HG02870 (cell line): ENCODE measurements around the gene TRIM40.
"Not testable (repeated sequence)": the region's sequence is repeated elsewhere in the genome, so short reads cannot be mapped to it uniquely, and the experiment has no call there.

Experiments used
- ATAC-seq: cut with Tn5 transposase; IDR thresholded peaks from one replicate; pipeline ENCODE4 v1.9.1; 2021; ENCODE audit warnings: mild to moderate bottlenecking, moderate library complexity; ENCODE audit not compliant: unreplicated experiment

The TRIM40 gene

GRCh38 chr6:30162265-30163089 is 26.5 kb downstream of the TRIM40 start:
- no peak for ATAC-seq

DNA sequence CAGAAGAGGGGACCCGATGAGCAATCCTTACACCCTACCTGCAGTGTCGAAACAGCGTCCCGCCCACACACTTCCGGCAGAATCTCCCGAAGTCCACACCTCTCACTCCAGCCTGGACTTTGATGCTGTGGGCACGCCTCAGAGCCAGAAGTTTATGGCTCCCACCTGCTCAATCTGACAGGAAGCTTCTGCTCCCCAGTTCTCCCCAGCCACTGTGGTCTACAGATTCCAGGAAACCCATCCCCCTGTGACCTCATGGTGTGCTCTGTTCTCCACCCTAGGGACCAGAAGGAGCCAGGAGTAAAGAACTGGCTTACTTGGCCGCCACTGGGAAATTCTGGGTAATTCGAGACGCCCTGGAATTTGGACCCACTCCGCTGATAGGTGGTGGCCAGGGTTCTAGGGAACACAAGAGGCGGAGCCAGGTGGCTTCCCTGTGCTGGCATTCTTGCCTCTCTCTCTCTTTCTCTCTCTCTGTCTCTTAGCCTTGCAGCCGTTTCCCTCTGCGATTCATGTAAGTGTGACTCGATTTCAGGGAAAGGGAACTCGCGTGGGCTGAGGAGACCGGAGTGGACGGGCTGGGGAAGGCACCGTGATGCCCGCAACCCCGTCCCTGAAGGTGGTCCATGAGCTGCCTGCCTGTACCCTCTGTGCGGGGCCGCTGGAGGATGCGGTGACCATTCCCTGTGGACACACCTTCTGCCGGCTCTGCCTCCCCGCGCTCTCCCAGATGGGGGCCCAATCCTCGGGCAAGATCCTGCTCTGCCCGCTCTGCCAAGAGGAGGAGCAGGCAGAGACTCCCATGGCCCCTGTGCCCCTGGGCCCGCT is 27.4 kb downstream of the TRIM40 start, which contains the start of gene TRIM15:
Gene TRIM15 (plus strand): TSS at position 457 of the 828 bp plus-strand sequence. CDS start 139 bp downstream, at position 596.
- ATAC-seq: no peak

- ATAC-seq: no peak
These were observed 28.1 kb downstream of the TRIM40 start for GRCh38 chr6:30163918-30164654.

GRCh38 chr6:30164714-30165113 is 28.8 kb downstream of the TRIM40 start:
- no peak for ATAC-seq

DNA sequence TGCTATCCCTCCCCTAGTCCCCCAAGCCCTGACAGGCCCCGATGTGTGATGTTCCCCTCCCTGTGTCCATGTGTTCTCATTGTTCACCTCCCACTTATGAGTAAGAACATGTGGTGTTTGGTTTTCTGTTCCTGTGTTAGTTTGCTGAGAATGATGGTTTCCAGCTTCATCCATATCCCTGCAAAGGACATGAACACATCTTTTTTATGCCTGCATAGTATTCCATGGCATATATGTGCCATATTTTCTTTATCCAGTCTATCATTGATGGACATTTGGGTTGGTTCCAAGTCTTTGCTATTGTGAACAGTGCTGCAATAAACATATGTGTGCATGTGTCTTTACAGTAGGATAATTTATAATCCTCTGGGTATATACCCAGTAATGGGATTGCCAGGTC is 29.3 kb downstream of the TRIM40 start:
- not testable (repeated sequence) for ATAC-seq

- no peak for ATAC-seq
These were observed 31.2 kb downstream of the TRIM40 start for GRCh38 chr6:30167101-30167500.

DNA sequence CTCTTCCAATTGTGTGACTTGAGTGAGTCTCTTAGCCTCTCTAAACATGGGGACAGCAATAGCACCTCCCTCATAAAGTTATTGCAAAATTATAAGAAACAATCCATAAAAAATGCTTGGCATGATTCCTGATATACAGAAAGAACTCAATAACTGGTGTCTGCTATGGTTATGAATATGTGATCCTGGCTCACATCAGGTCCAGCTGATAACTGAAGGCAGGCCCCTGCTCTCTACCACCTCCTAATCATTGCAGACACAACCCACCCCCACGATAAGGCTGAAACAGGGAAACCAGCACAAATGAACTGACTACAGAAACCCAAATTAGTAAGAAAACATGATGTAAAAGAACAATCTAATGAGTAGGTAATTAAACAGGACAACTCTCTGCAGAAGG is 32.8 kb downstream of the TRIM40 start:
- ATAC-seq: no peak

DNA sequence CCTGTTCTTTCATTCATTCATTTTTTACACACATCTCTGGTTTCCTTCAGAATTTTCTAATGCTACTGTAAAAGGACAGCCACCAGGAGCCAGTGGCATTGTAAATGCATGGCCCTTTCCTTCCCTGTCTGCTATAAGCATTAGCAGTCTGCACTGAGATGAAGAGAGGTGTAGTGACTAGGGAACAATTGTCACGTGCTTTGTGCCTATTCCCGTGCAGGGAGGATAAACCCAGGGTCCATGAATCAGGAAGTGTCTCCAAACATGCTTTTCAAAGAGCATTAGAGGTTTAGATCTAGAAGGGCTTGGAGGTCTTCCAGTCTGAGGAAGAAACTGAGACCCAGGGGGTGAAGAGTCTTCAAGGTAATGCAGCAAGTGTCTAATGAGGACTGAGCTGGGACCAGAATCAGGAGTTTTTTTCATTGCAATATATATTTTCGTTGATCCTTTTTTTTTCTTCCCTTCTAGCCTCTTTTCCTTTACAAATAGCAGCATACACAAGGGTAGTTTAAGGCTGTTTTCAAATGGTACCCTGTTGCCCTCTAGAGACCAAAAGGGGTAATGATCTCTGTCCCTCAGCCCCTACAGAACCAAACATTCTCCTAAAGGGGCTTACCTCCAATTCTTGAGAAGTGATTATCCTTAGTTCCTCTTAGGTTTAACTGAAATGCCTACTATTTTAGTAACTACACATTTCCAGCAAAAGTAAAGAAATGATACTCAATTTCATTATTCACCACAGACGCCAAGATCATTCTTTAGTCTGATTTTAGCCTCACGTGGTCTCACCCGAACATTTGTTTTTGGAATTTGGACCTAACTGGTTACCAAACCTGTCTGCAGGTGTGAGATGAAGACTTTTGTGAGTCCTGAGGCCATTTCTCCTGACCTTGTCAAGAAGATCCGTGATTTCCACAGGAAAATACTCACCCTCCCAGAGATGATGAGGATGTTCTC is 34.0 kb downstream of the TRIM40 start:
- no peak for ATAC-seq

DNA sequence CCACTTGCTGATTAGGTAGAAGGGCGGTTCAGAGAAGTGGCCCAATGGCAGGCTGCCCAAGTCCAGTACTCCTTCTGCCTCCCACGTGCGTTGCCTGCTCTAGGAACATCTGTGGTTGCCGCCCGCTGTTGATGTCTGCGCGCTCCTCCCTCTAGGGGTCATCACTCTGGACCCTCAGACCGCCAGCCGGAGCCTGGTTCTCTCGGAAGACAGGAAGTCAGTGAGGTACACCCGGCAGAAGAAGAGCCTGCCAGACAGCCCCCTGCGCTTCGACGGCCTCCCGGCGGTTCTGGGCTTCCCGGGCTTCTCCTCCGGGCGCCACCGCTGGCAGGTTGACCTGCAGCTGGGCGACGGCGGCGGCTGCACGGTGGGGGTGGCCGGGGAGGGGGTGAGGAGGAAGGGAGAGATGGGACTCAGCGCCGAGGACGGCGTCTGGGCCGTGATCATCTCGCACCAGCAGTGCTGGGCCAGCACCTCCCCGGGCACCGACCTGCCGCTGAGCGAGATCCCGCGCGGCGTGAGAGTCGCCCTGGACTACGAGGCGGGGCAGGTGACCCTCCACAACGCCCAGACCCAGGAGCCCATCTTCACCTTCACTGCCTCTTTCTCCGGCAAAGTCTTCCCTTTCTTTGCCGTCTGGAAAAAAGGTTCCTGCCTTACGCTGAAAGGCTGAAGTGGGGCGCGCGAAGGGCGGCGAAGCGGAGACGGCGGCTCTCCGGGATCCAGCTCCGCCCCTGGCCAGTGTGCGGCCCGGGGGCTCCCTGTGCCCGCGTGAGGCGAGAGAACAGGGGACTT is 35.9 kb downstream of the TRIM40 start:
- ATAC-seq: no peak

GRCh38 chr6:30172681-30173080 is 36.7 kb downstream of the TRIM40 start:
- no peak for ATAC-seq

DNA sequence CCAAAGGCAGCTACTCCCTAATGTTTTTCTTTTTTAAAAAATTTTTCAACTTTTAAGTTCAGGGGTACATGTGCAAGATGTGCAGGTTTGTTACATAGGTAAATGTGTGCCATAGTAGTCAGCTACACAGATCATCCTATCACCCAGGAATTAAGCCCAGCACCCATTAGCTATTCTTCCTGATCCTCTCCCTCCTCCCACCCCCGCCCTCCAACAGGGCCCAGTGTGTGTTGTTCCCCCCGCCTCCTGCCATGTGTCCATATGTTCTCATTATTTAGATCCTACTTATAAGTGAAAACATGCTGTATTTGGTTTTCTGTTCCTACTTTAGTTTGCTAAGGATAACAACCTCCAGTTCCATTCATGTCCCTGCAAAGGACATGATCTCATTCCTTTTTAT is 39.8 kb downstream of the TRIM40 start:
- no peak for ATAC-seq

DNA sequence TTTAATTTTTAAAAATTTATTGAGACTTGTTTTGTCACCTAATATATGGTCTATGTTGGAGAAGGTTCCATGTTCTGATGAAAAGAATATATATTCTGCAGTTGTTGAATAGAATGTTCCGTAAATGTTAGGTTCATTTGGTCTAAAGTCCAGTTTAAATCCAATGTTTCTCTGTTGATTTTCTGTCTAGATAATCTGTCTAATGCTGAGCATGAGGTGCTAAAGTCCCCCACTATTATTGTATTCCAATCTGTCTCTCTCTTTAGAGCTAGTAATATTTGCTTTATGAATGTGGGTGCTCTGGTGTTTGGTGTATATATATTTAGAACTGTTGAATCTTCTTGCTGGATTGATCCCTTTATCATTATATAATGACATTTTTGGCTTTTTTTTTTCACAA is 42.9 kb downstream of the TRIM40 start:
- no peak for ATAC-seq

GRCh38 chr6:30180145-30180544 is 44.2 kb downstream of the TRIM40 start:
- ATAC-seq: no peak

GRCh38 chr6:30184417-30185031 is 48.6 kb downstream of the TRIM40 start:
- ATAC-seq: no peak

DNA sequence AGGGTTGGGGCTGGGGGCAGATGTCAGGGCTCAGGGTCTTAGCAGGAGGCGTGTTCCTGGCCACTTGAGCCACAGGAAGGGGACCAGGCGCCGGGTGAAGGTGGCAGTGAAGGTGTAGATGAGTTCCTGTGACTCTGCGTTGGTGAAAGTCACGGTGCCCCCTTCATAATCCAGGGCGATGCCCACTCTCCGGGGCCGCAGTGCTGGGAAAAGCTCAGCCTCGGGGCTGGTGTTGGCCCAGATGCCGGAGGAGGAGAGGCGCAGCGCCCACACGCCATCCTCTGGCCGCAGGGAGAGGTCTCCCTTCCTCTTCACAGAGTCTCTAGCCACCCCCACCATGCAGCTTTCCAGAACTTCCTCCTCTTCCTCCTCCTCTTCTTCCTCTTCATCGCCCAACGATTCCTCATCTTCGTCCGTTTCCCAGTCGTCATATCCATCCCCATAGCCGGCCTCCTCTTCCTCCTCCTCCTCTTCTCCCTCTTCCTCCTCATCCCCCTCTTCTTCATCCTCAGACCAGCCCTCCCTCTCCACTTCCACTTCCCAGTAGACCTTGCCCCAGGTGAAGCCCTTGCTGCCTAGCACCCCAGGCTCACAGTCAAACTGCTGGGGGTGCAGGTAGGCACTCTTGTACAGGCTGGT is 50.0 kb downstream of the TRIM40 start:
- ATAC-seq: no peak

- no peak for ATAC-seq
These were observed 52.6 kb downstream of the TRIM40 start for GRCh38 chr6:30188541-30188940.

GRCh38 chr6:30192076-30192475 is 56.1 kb downstream of the TRIM40 start:
- ATAC-seq: no peak
